Measurements from ENCODE around the gene ING3.

The ING3 gene

GRCh38 chr7:121026577-121027111 lies 76.1 kb downstream of the ING3 start:
- H3K4me3 ChIP-seq (ENCODE audit: low read length): no peak overlapping the region
- no peaks in the 10 kb centered on the region for H3K27me3 ChIP-seq (ENCODE audit: control insufficient read depth, insufficient read depth, low read length)
- no peaks in the 10 kb centered on the region for H3K4me1 ChIP-seq (ENCODE audit: control insufficient read depth, insufficient read depth, low read length)
- H3K9me3 ChIP-seq (ENCODE audit: control insufficient read depth, low read length): no peaks in the 10 kb centered on the region
- no peaks in the 10 kb centered on the region for H3K36me3 ChIP-seq (ENCODE audit: control insufficient read depth, insufficient read depth, low read length)
- no peak overlapping the region for H3K9ac ChIP-seq (ENCODE audit: low read length)
